SK-N-SH (cell line): ENCODE data around the gene C4BPB. TPM values are rescaled to one million over a fixed set of nuclear protein-coding genes. Genes with fewer than 3 reads are reported as not detected.

Source experiments
- CTCF ChIA-PET: fragments of 300-600, 350-600 bp; formaldehyde crosslinking; extraction: SDS; loops from one replicate; lab custom pipeline; 2021; lab: Yijun Ruan, JAX
- POLR2A ChIA-PET: fragments of 350-600 bp; sonication (Branson Sonifier 250); formaldehyde crosslinking; extraction: SDS; loops from one replicate; lab custom pipeline; 2020; ENCODE audit warnings: antibody characterized with exemption, inconsistent platforms; lab: Yijun Ruan, JAX
- DNase-seq: peaks from one replicate; pipeline ENCODE4 v3.0.0; 2012
- H2AFZ ChIP-seq: fragments of 200-600 bp; sonication (generic); 2 replicates; pipeline ENCODE4 v1.8.1; 2016; ENCODE audit warnings: antibody characterized with exemption, mild to moderate bottlenecking, low read depth
- H3F3A ChIP-seq: fragments of 200-600 bp; sonication (generic); replicated peaks from 2 replicates; pipeline ENCODE3; 2016; ENCODE audit warnings: antibody characterized with exemption, mild to moderate bottlenecking; ENCODE audit not compliant: insufficient read depth
- H3K27ac ChIP-seq, 2 experiments: fragments of 200-500 bp in 1 of 2; fragments of 200-600 bp in 1 of 2; sonication (Bioruptor generic) in 1 of 2; sonication (generic), shearing (Covaris generic) in 1 of 2; 2 replicates each; pipeline versions ENCODE4 v1.5.1 to v1.6.1; 2014 to 2016; ENCODE audit warnings: low read depth in 2 of 2, inconsistent platforms in 1 of 2, low read length in 1 of 2, mild to moderate bottlenecking in 1 of 2, mixed read lengths in 1 of 2
- H3K27me3 ChIP-seq: fragments of 200-600 bp; sonication (generic), shearing (Covaris generic); 2 replicates; pipeline ENCODE4 v1.6.1; 2016; ENCODE audit warnings: mixed run types; ENCODE audit not compliant: insufficient read depth
- H3K36me3 ChIP-seq, 2 experiments: fragments of 200-500 bp in 1 of 2; fragments of 200-600 bp in 1 of 2; sonication (Bioruptor generic) in 1 of 2; sonication (generic) in 1 of 2; replicated peaks in 1 of 2; 2 replicates each; pipeline versions ENCODE3 to v1.5.1; 2014 to 2016; ENCODE audit warnings: low read length in 1 of 2, mild to moderate bottlenecking in 1 of 2; ENCODE audit not compliant: insufficient read depth in 2 of 2, control insufficient read depth in 1 of 2
- H3K4me1 ChIP-seq, 2 experiments: fragments of 200-500 bp in 1 of 2; fragments of 200-600 bp in 1 of 2; sonication (Bioruptor generic) in 1 of 2; sonication (generic), shearing (Covaris generic) in 1 of 2; 2 replicates each; pipeline versions ENCODE4 v1.5.1 to v1.6.1; 2014 to 2016; ENCODE audit warnings: low read depth in 1 of 2, low read length in 1 of 2, mixed run types in 1 of 2; ENCODE audit not compliant: insufficient read depth in 2 of 2, control insufficient read depth in 1 of 2
- H3K4me2 ChIP-seq: fragments of 200-600 bp; sonication (generic), shearing (Covaris generic); 2 replicates; pipeline ENCODE4 v1.6.1; 2017; ENCODE audit warnings: mixed run types
- H3K4me3 ChIP-seq, 2 experiments: fragments of 200-500 bp in 1 of 2; fragments of 200-600 bp in 1 of 2; sonication (Bioruptor generic) in 1 of 2; sonication (generic), shearing (Covaris generic) in 1 of 2; 2 replicates each; pipeline versions ENCODE4 v1.5.1 to v1.8.1; 2014 to 2016; ENCODE audit warnings: low read depth in 2 of 2, inconsistent platforms in 1 of 2, low read length in 1 of 2, mild to moderate bottlenecking in 1 of 2, mixed read lengths in 1 of 2, moderate library complexity in 1 of 2
- H3K79me2 ChIP-seq: fragments of 200-600 bp; sonication (generic); 2 replicates; pipeline ENCODE4 v1.8.1; 2017; ENCODE audit warnings: mild to moderate bottlenecking; ENCODE audit not compliant: insufficient read depth
- H3K9ac ChIP-seq: fragments of 200-600 bp; sonication (generic); 2 replicates; pipeline ENCODE4 v1.6.1; 2017; ENCODE audit warnings: mixed run types
- H3K9me2 ChIP-seq: fragments of 200-600 bp; sonication (generic); 2 replicates; pipeline ENCODE4 v1.6.1; 2017; ENCODE audit warnings: mixed run types
- H3K9me3 ChIP-seq: fragments of 200-600 bp; sonication (generic); 2 replicates; pipeline ENCODE4 v1.6.1; 2017; ENCODE audit warnings: mixed run types, mild to moderate bottlenecking, moderate library complexity
- H4K20me1 ChIP-seq: fragments of 200-600 bp; sonication (generic); 2 replicates; pipeline ENCODE4 v1.6.1; 2017; ENCODE audit warnings: mild to moderate bottlenecking, mixed run types; ENCODE audit not compliant: insufficient read depth
- CHD2 ChIP-seq: fragments of 150-350 bp; IDR thresholded peaks from 2 replicates; pipeline ENCODE4 v1.6.1; 2018; ENCODE audit warnings: low read length; ENCODE audit not compliant: partially characterized antibody
- CTCF ChIP-seq: fragments of 200-600 bp; sonication (generic); IDR thresholded peaks from 2 replicates; pipeline ENCODE4 v1.6.1; 2017; ENCODE audit warnings: antibody characterized with exemption, mild to moderate bottlenecking, moderate library complexity
- ELF1 ChIP-seq: IDR thresholded peaks from 2 replicates; pipeline ENCODE4 v1.4.0; 2012
- EP300 ChIP-seq, 2 experiments: IDR thresholded peaks; 2 replicates each; pipeline versions ENCODE4 v1.4.0 to v1.6.1; 2012; ENCODE audit warnings: borderline replicate concordance in 1 of 2, low read depth in 1 of 2, low read length in 1 of 2
- GABPA ChIP-seq: IDR thresholded peaks from 2 replicates; pipeline ENCODE4 v1.4.0; 2012; ENCODE audit warnings: low read depth, mild to moderate bottlenecking
- IRF3 ChIP-seq: fragments of 150-350 bp; IDR thresholded peaks from 2 replicates; pipeline ENCODE4 v1.6.1; 2016; ENCODE audit warnings: mild to moderate bottlenecking, low read depth, low read length
- MEF2A ChIP-seq: IDR thresholded peaks from 2 replicates; pipeline ENCODE4 v1.4.0; 2012; ENCODE audit warnings: low read depth, borderline replicate concordance
- MXI1 ChIP-seq: IDR thresholded peaks from 2 replicates; pipeline ENCODE4 v1.6.1; 2012; ENCODE audit warnings: mild to moderate bottlenecking, low read depth, low read length, improper control_type of control experiment
- NFIC ChIP-seq: IDR thresholded peaks from 2 replicates; pipeline ENCODE4 v1.4.0; 2012; ENCODE audit warnings: borderline replicate concordance
- RCOR1 ChIP-seq: fragments of 150-350 bp; IDR thresholded peaks from 2 replicates; pipeline ENCODE4 v1.6.1; 2017; ENCODE audit warnings: antibody characterized with exemption, low read length
- REST ChIP-seq: IDR thresholded peaks from 2 replicates; pipeline ENCODE4 v1.6.1; 2012; ENCODE audit warnings: mild to moderate bottlenecking, low read depth, low read length, moderate library complexity
- RFX5 ChIP-seq: IDR thresholded peaks from 2 replicates; pipeline ENCODE4 v1.6.1; 2012; ENCODE audit warnings: mild to moderate bottlenecking, improper control_type of control experiment, low read length
- SMC3 ChIP-seq: IDR thresholded peaks from 2 replicates; pipeline ENCODE4 v1.6.1; 2012; ENCODE audit warnings: low read depth, low read length, improper control_type of control experiment
- TCF12 ChIP-seq: IDR thresholded peaks from 2 replicates; pipeline ENCODE4 v1.4.0; 2012
- TEAD4 ChIP-seq: IDR thresholded peaks from 2 replicates; pipeline ENCODE4 v1.4.0; 2012; ENCODE audit warnings: mild to moderate bottlenecking, borderline replicate concordance; ENCODE audit not compliant: insufficient read depth
- WGBS: methylation state at CpG from one replicate; pipeline ENCODE4 v1.1.6; 2017; ENCODE audit warnings: low lambda C conversion rate; 5-methylcytosine and 5-hydroxymethylcytosine counted together
- polyA plus RNA-seq, 3 experiments: library from polyadenylated mRNA; depleted of rRNA; stranded (reverse); fragments of >200 nt; gene quantifications; 2 replicates each; pipeline ENCODE4 v1.2.3, GENCODE V29; 2012

C4BPB gene
- polyA plus RNA-seq, 1 of the 3 experiments (the other 2 are of a cell fraction): not detected

GRCh38 chr1:207067665-207068064 lies 21.0 kb upstream of the C4BPB start (continued):
- no peak for TF ChIP-seq REST
- no peak for TF ChIP-seq GABPA
- TF ChIP-seq EP300 (IDR thresholded peaks at IDR 0.05; ENCODE audit: borderline replicate concordance in 1 of 2, low read depth in 1 of 2, low read length in 1 of 2): no peak
- TF ChIP-seq CHD2: no peak

GRCh38 chr1:207069061-207069460 lies 19.6 kb upstream of the C4BPB start:
- WGBS: 87% methylated on average over 3 of the region's 3 CpGs

GRCh38 chr1:207069858-207070506 lies 18.7 kb upstream of the C4BPB start:
- no peaks in the 10 kb centered on the region for H3K9me2 ChIP-seq
- no peaks in the 10 kb centered on the region for H3K4me1 ChIP-seq
- no peak overlapping the region for H3K27ac ChIP-seq
- H4K20me1 ChIP-seq: no peaks in the 10 kb centered on the region
- no peak overlapping the region for H3K4me3 ChIP-seq
- DNase-seq: no peak
- no CpG with 5 or more reads among the region's 5 CpGs for WGBS
- no peaks in the 10 kb centered on the region for H3F3A ChIP-seq
- no peak overlapping the region for H3K4me2 ChIP-seq
- POLR2A ChIA-PET: no interaction called here
- H2AFZ ChIP-seq: no peak overlapping the region
- no peak overlapping the region for H3K9ac ChIP-seq
- H3K36me3 ChIP-seq: peaks cover 10 to 25% of the 10 kb centered on the region in 2 experiments
- CTCF ChIA-PET: interaction anchor here (1.2 kb wide), 1 partner anchor 20 kb away, joined by 3 read pairs; the partner anchor contains the start of gene YOD1
- H3K9me3 ChIP-seq: no peaks in the 10 kb centered on the region
- no peaks in the 10 kb centered on the region for H3K27me3 ChIP-seq
- H3K79me2 ChIP-seq: no peaks in the 10 kb centered on the region
- TF ChIP-seq MEF2A (no peak), RCOR1 (no peak), IRF3 (no peak), CTCF (no peak), RFX5 (no peak), TCF12 (no peak), EP300 (IDR thresholded peaks at IDR 0.05; ENCODE audit: borderline replicate concordance in 1 of 2, low read depth in 1 of 2, low read length in 1 of 2) (no peak), REST (no peak), NFIC (no peak)

More at GRCh38 chr1:207069061-207069460, 19.6 kb upstream of the C4BPB start:
- no peak overlapping the region for H3K27ac ChIP-seq
- DNase-seq: no peak
- ChIA-PET CTCF (interaction anchor here (0.8 to 2.0 kb wide), 6 partner anchors 11 to 21 kb away, joined by 3 to 8 read pairs (median 3); partner anchors contain the start of gene YOD1), POLR2A (no interaction called here)
- H3K4me3 ChIP-seq: no peak overlapping the region
- H3K4me2 ChIP-seq: no peak overlapping the region
- no peaks in the 10 kb centered on the region for H3F3A ChIP-seq
- TF ChIP-seq TEAD4 (no peak), EP300 (IDR thresholded peaks at IDR 0.05; ENCODE audit: borderline replicate concordance in 1 of 2, low read depth in 1 of 2, low read length in 1 of 2) (no peak), SMC3 (no peak), ELF1 (no peak), NFIC (no peak), MXI1 (no peak)
- H3K27me3 ChIP-seq: no peaks in the 10 kb centered on the region
- H2AFZ ChIP-seq: no peak overlapping the region
- H3K9ac ChIP-seq: no peak overlapping the region
- no peaks in the 10 kb centered on the region for H3K9me2 ChIP-seq
- H3K9me3 ChIP-seq: no peaks in the 10 kb centered on the region
- H3K36me3 ChIP-seq: peaks cover 10 to 25% of the 10 kb centered on the region in 2 experiments
- H3K4me1 ChIP-seq: no peaks in the 10 kb centered on the region
- H3K79me2 ChIP-seq: no peaks in the 10 kb centered on the region
- no peaks in the 10 kb centered on the region for H4K20me1 ChIP-seq
